Glutamatergic neuron (in vitro differentiated cells): ENCODE data around the gene CEBPA. TPM values are rescaled to one million over a fixed set of nuclear protein-coding genes. Genes with fewer than 3 reads are reported as not detected.

Experiments used
- DNase-seq: peaks from one replicate; pipeline ENCODE4 v3.0.0; 2022
- H3K27ac Mint-ChIP-seq: one replicate; pipeline ENCODE4 v1.8.0; 2020; ENCODE audit warnings: mild to moderate bottlenecking, mixed read lengths, inconsistent platforms; ENCODE audit not compliant: unreplicated experiment
- H3K27me3 Mint-ChIP-seq: one replicate; pipeline ENCODE4 v1.8.0; 2020; ENCODE audit warnings: mild to moderate bottlenecking, moderate library complexity, mixed read lengths, inconsistent platforms; ENCODE audit not compliant: unreplicated experiment
- H3K36me3 Mint-ChIP-seq: one replicate; pipeline ENCODE4 v1.8.0; 2020; ENCODE audit warnings: mild to moderate bottlenecking, mixed read lengths, inconsistent platforms; ENCODE audit not compliant: unreplicated experiment
- H3K4me1 Mint-ChIP-seq: one replicate; pipeline ENCODE4 v1.8.0; 2020; ENCODE audit warnings: mild to moderate bottlenecking, low read depth, mixed read lengths, inconsistent platforms; ENCODE audit not compliant: unreplicated experiment
- H3K4me3 Mint-ChIP-seq: one replicate; pipeline ENCODE4 v1.8.0; 2020; ENCODE audit warnings: mild to moderate bottlenecking, mixed read lengths, inconsistent platforms; ENCODE audit not compliant: unreplicated experiment
- H3K9me3 Mint-ChIP-seq: one replicate; pipeline ENCODE4 v1.8.0; 2020; ENCODE audit warnings: mild to moderate bottlenecking, moderate library complexity, mixed read lengths, inconsistent platforms; ENCODE audit not compliant: unreplicated experiment
- long read RNA-seq: library from polyadenylated mRNA; unstranded; transcript quantifications from one replicate; pipeline ENCODE4 v2.0.0, GENCODE V29; 2020; ENCODE audit not compliant: unreplicated experiment
- total RNA-seq: library from RNA; stranded (reverse); fragmentation: NEBNext Ultra II Directional; extraction: Animal tissue kit (Norgen Biotek cat#: 25700); gene quantifications from one replicate; pipeline ENCODE4 v1.2.1, GENCODE V29; 2021; ENCODE audit not compliant: unreplicated experiment
- TF ChIP-seq, protein P1 (sequence below): fragments of 200-600 bp; sonication (generic); IDR thresholded peaks from one replicate; pipeline ENCODE4 v1.5.0; 2021; ENCODE audit not compliant: partially characterized antibody, unreplicated experiment

Gene CEBPA
- total RNA-seq = 0.66 TPM
- long read RNA-seq = 0 reads

GRCh38 chr19:33302175-33302973, at the start of gene CEBPA:
Gene CEBPA (minus strand): TSS chr19:33302534. CDS start chr19:33302414, 120 bp downstream.
- Mint-ChIP-seq H3K4me1 (peaks cover 3% of the 10 kb centered on the region), H3K36me3 (no peaks in the 10 kb centered on the region), H3K27ac (no peak within 1 kb of the TSS), H3K27me3 (peaks cover 16% of the 10 kb centered on the region), H3K9me3 (no peaks in the 10 kb centered on the region), H3K4me3 (peak within 1 kb of the TSS; percentile 59)
- TF ChIP-seq, protein P1, sequence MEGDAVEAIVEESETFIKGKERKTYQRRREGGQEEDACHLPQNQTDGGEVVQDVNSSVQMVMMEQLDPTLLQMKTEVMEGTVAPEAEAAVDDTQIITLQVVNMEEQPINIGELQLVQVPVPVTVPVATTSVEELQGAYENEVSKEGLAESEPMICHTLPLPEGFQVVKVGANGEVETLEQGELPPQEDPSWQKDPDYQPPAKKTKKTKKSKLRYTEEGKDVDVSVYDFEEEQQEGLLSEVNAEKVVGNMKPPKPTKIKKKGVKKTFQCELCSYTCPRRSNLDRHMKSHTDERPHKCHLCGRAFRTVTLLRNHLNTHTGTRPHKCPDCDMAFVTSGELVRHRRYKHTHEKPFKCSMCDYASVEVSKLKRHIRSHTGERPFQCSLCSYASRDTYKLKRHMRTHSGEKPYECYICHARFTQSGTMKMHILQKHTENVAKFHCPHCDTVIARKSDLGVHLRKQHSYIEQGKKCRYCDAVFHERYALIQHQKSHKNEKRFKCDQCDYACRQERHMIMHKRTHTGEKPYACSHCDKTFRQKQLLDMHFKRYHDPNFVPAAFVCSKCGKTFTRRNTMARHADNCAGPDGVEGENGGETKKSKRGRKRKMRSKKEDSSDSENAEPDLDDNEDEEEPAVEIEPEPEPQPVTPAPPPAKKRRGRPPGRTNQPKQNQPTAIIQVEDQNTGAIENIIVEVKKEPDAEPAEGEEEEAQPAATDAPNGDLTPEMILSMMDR = peak; percentile 62
- DNase-seq = peak; percentile 87

GRCh38 chr19:33350538-33351309, 48.4 kb upstream of the CEBPA start:
- no peak for DNase-seq
- no peaks in the 10 kb centered on the region for H3K27me3 Mint-ChIP-seq
- no peaks in the 10 kb centered on the region for H3K4me1 Mint-ChIP-seq
- H3K27ac Mint-ChIP-seq = no peak overlapping the region
- TF ChIP-seq, protein P1 = no peak
- H3K36me3 Mint-ChIP-seq = peaks cover 2% of the 10 kb centered on the region
- H3K9me3 Mint-ChIP-seq = peaks cover 3% of the 10 kb centered on the region
- no peak overlapping the region for H3K4me3 Mint-ChIP-seq

DNA sequence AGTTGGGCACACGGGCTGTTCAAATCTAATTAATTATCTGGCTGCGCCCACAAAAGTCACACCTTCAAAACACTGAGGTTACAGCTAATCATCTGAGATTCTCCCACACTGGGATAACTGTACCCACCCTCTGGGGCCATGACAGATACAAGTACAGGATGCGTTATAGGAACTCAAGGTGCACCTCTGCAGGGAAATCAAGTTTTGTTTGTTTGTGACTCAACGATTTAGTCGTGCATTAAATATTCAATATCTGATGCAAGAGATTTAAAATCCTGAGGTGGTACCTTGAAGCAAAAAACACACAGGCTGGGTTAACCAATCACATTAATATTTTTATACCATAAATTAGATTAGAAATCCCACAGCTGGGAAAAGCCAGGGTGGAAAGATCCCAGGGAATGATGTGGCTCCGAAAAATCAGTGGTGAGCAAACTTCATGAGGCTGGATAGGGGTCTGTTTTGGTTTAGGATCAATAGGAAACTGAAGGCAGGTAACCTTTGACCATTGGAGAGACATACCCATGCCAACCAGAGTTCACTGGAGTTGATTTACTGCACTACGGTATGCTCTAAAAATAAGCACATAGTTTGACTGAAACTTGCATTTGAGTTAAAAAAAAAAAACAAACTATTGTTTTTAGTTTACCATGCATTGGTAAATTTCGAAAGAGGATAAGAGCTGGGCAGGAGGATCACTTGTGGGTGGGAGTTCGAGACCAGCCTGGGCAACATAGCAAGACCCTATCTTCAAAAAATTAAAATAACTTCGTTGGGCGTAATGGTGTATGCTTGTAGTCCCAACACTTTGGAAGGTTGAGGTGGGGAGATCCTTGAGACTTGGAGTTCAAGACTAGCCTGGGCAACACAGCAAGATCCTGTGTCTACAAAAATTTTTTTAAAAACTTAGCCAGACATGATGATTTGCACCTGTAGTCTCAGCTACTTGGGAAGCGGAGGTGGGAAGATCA, 47.3 kb upstream of the CEBPA start:
- TF ChIP-seq, protein P1 = no peak
- Mint-ChIP-seq H3K27me3 (no peaks in the 10 kb centered on the region), H3K27ac (no peak overlapping the region), H3K9me3 (peaks cover 2% of the 10 kb centered on the region), H3K36me3 (no peaks in the 10 kb centered on the region), H3K4me3 (no peak overlapping the region), H3K4me1 (peaks cover 3% of the 10 kb centered on the region)
- DNase-seq = no peak

DNA sequence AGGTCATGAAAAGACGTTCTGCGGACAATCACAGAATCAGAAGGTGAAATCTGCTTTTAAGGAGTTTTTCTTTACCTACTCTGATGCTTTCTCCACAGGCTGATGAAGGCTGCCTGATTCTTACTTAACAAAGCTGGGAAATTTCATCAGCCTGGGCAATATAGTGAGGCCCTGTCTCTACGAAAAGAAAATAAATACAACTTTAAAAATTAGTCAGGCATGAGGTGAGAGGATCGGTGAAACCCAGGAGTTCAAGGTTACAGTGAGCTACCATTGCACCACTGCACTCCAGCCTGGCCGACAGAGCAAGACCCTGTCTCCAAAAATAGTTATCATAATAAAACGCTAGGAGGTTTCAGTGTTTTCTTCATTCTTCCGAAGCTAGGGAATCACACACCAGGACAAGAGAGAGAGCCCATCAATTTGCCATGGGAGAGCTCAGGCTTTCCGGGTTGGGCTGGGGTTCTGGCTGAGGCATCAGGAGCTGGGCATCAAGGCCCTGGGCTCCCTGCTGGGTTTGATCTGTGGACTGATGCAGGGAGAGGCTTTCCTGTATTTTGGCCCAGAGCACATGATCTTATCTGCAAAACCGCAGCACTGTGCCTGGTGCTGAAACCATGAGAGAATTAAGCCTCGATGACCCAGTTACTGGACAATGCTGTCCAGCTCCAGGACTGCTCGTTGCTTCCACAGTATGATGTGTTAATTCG, 46.1 kb upstream of the CEBPA start:
- TF ChIP-seq, protein P1 = no peak
- H3K4me1 Mint-ChIP-seq = peaks cover 8% of the 10 kb centered on the region
- no peak overlapping the region for H3K4me3 Mint-ChIP-seq
- no peak for DNase-seq
- no peak overlapping the region for H3K27ac Mint-ChIP-seq
- H3K27me3 Mint-ChIP-seq = no peaks in the 10 kb centered on the region
- no peaks in the 10 kb centered on the region for H3K36me3 Mint-ChIP-seq
- H3K9me3 Mint-ChIP-seq = peaks cover 2% of the 10 kb centered on the region
